CD14-positive monocyte (primary cell): ENCODE results near the gene MYO5B. TPM values are rescaled to one million over a fixed set of nuclear protein-coding genes. Genes with fewer than 3 reads are reported as not detected.

Experiments
- DNase-seq, 3 donors: peaks; one replicate each; pipeline ENCODE4 v3.0.0-alpha.2; 2011 to 2022
- H2AFZ ChIP-seq: 2 replicates; pipeline ENCODE4 v1.6.0; 2012; ENCODE audit warnings: mild to moderate bottlenecking, low read depth, low read length, inconsistent platforms; ENCODE audit not compliant: insufficient read depth, poor library complexity, severe bottlenecking
- H3K27ac ChIP-seq, 2 donors: 1 replicate in 1 of 2; 2 replicates in 1 of 2; pipeline ENCODE4 v1.5.1; 2012 to 2013; ENCODE audit warnings: low read length in 2 of 2, control low read depth in 1 of 2, inconsistent platforms in 1 of 2, low read depth in 1 of 2, mild to moderate bottlenecking in 1 of 2
- H3K27me3 ChIP-seq, 2 donors: one replicate each; pipeline versions ENCODE4 v1.6.0 to v1.6.1; 2011 to 2013; ENCODE audit warnings: low read length in 2 of 2; ENCODE audit not compliant: control insufficient read depth in 2 of 2, insufficient read depth in 2 of 2
- H3K36me3 ChIP-seq, 2 donors: replicated peaks in 1 of 2; 1 replicate in 1 of 2; 2 replicates in 1 of 2; pipeline versions ENCODE4 v1.5.1 to v1.6.1; 2012 to 2013; ENCODE audit warnings: low read length in 2 of 2, control low read depth in 1 of 2, inconsistent platforms in 1 of 2, mild to moderate bottlenecking in 1 of 2; ENCODE audit not compliant: insufficient read depth in 2 of 2, control insufficient read depth in 1 of 2
- H3K4me1 ChIP-seq, 2 donors: 1 replicate in 1 of 2; 2 replicates in 1 of 2; pipeline versions ENCODE4 v1.5.1 to v1.6.1; 2012 to 2013; ENCODE audit warnings: low read length in 2 of 2, control low read depth in 1 of 2, inconsistent platforms in 1 of 2, mild to moderate bottlenecking in 1 of 2, moderate library complexity in 1 of 2; ENCODE audit not compliant: insufficient read depth in 2 of 2, control insufficient read depth in 1 of 2
- H3K4me2 ChIP-seq: replicated peaks from 2 replicates; pipeline ENCODE3; 2012; ENCODE audit warnings: low read length, moderate library complexity, mild to moderate bottlenecking; ENCODE audit not compliant: poor library complexity, severe bottlenecking; ENCODE audit errors: extremely low read depth
- H3K4me3 ChIP-seq, 3 experiments: fragments of 200-600 bp in 1 of 3; sonication (generic) in 1 of 3; replicated peaks in 1 of 3; 1 replicate in 2 of 3; 2 replicates in 1 of 3; pipeline ENCODE4 v1.5.1; 2011 to 2013; ENCODE audit warnings: low read length in 3 of 3, mild to moderate bottlenecking in 3 of 3, control low read depth in 2 of 3, low read depth in 2 of 3, inconsistent platforms in 1 of 3, moderate library complexity in 1 of 3
- H3K79me2 ChIP-seq: 2 replicates; pipeline ENCODE4 v1.6.0; 2012; ENCODE audit warnings: mild to moderate bottlenecking, control low read depth, inconsistent platforms, low read length, moderate library complexity; ENCODE audit not compliant: insufficient read depth
- H3K9ac ChIP-seq: 2 replicates; pipeline ENCODE4 v1.6.0; 2017; ENCODE audit warnings: low read length, mild to moderate bottlenecking; ENCODE audit not compliant: insufficient read depth, poor library complexity, severe bottlenecking
- H3K9me3 ChIP-seq, 2 donors: replicated peaks in 1 of 2; 1 replicate in 1 of 2; 2 replicates in 1 of 2; pipeline versions ENCODE4 v1.5.1 to v1.6.1; 2012 to 2013; ENCODE audit warnings: low read length in 2 of 2, control low read depth in 1 of 2; ENCODE audit not compliant: control insufficient read depth in 1 of 2, insufficient read depth in 1 of 2
- H4K20me1 ChIP-seq: 2 replicates; pipeline ENCODE4 v1.6.0; 2012; ENCODE audit warnings: mild to moderate bottlenecking, low read length, control low read depth, moderate library complexity; ENCODE audit not compliant: insufficient read depth
- H3K27ac Mint-ChIP-seq, 7 donors: one replicate each; pipeline ENCODE4 v1.8.0; 2020; ENCODE audit warnings: mild to moderate bottlenecking in 7 of 7, mixed read lengths in 7 of 7, moderate library complexity in 6 of 7, inconsistent platforms in 2 of 7
- H3K27me3 Mint-ChIP-seq, 3 donors: one replicate each; pipeline ENCODE4 v1.8.0; 2021 to 2022; ENCODE audit warnings: low read depth in 3 of 3, mild to moderate bottlenecking in 3 of 3, mixed read lengths in 3 of 3, moderate library complexity in 3 of 3, inconsistent platforms in 1 of 3
- H3K36me3 Mint-ChIP-seq, 2 donors: one replicate each; pipeline ENCODE4 v1.8.0; 2020; ENCODE audit warnings: mixed read lengths in 2 of 2, inconsistent platforms in 1 of 2, mild to moderate bottlenecking in 1 of 2
- H3K4me1 Mint-ChIP-seq: one replicate; pipeline ENCODE4 v1.8.0; 2020; ENCODE audit warnings: mild to moderate bottlenecking, mixed read lengths
- H3K4me3 Mint-ChIP-seq, 2 donors: one replicate each; pipeline ENCODE4 v1.8.0; 2020; ENCODE audit warnings: mild to moderate bottlenecking in 2 of 2, mixed read lengths in 2 of 2, moderate library complexity in 1 of 2
- H3K9me3 Mint-ChIP-seq, 7 donors: one replicate each; pipeline ENCODE4 v1.8.0; 2020 to 2022; ENCODE audit warnings: mixed read lengths in 7 of 7, mild to moderate bottlenecking in 6 of 7, moderate library complexity in 6 of 7, inconsistent platforms in 2 of 7
- CTCF ChIP-seq: fragments of 200-600 bp; IDR thresholded peaks from one replicate; pipeline ENCODE4 v1.8.0; 2022; ENCODE audit warnings: antibody characterized with exemption, mild to moderate bottlenecking
- WGBS: methylation state at CpG from one replicate; pipeline ENCODE4 v1.1.5; 2013; ENCODE audit warnings: missing lambda C conversion rate; ENCODE audit not compliant: insufficient coverage; 5-methylcytosine and 5-hydroxymethylcytosine counted together
- intact Hi-C, 2 donors: fragments of 100-400 bp; cut with micrococcal nuclease; formaldehyde crosslinking; loops; one replicate each; pipeline versions ENCODE4 v1.15.0 to v1.15.1; 2023
- polyA plus RNA-seq, 3 donors: library from polyadenylated mRNA; depleted of rRNA in 1 of 3; unstranded in 2 of 3; stranded (reverse) in 1 of 3; fragments of 300-500 nt in 2 of 3; fragments of >200 nt in 1 of 3; fragmentation: Illumina TruSeq in 2 of 3; gene quantifications; 1 replicate in 2 of 3; 2 replicates in 1 of 3; pipeline ENCODE4 v1.2.3, GENCODE V29; 2012 to 2021

The MYO5B gene
- polyA plus RNA-seq, 3 donors = 0.04 TPM; not detected in 2

- no peak for TF ChIP-seq CTCF
- intact Hi-C loops = no loop called here
- Histone ChIP-seq H3K27me3 (no peaks in the 10 kb centered on the region), H3K4me2 (no peak overlapping the region), H2AFZ (no peak overlapping the region), H3K36me3 (no peaks in the 10 kb centered on the region), H3K9me3 (no peaks in the 10 kb centered on the region), H3K4me1 (no peaks in the 10 kb centered on the region), H3K4me3 (no peak overlapping the region), H4K20me1 (no peaks in the 10 kb centered on the region), H3K27ac (no peak overlapping the region), H3K9ac (no peak overlapping the region), H3K79me2 (no peaks in the 10 kb centered on the region)
- Mint-ChIP-seq H3K9me3 (peaks cover 0 to 8% (median 4%) of the 10 kb centered on the region in 7 donors), H3K27ac (no peak overlapping the region), H3K4me3 (no peak overlapping the region), H3K4me1 (no peaks in the 10 kb centered on the region), H3K36me3 (no peaks in the 10 kb centered on the region), H3K27me3 (peaks cover 3 to 5% (median 4%) of the 10 kb centered on the region in 3 donors)
- DNase-seq = no peak
Measured at GRCh38 chr18:50034029-50034428, 160.9 kb downstream of the MYO5B start.

- Histone ChIP-seq H3K27ac (no peak overlapping the region), H3K4me3 (no peak overlapping the region), H3K4me1 (no peaks in the 10 kb centered on the region), H3K27me3 (no peaks in the 10 kb centered on the region), H3K9me3 (no peaks in the 10 kb centered on the region), H3K79me2 (no peaks in the 10 kb centered on the region), H3K4me2 (no peak overlapping the region), H4K20me1 (no peaks in the 10 kb centered on the region), H2AFZ (no peak overlapping the region), H3K36me3 (no peaks in the 10 kb centered on the region), H3K9ac (no peak overlapping the region)
- Mint-ChIP-seq H3K9me3 (peaks cover 0 to 7% (median 2%) of the 10 kb centered on the region in 7 donors), H3K36me3 (no peaks in the 10 kb centered on the region), H3K27ac (no peak overlapping the region), H3K4me3 (no peak overlapping the region), H3K27me3 (peaks cover 3 to 6% (median 5%) of the 10 kb centered on the region in 3 donors), H3K4me1 (no peaks in the 10 kb centered on the region)
- TF ChIP-seq CTCF = no peak
- WGBS = 68% methylated on average over 3 of the region's 6 CpGs
- intact Hi-C loops = no loop called here
- DNase-seq = no peak
Measured at GRCh38 chr18:50033004-50033403, 161.9 kb downstream of the MYO5B start.
